HepG2 (cell line): ENCODE measurements around the gene GBP6. TPM values are rescaled to one million over a fixed set of nuclear protein-coding genes. Genes with fewer than 3 reads are reported as not detected.
A peak's percentile ranks its signal among the peaks of the same experiment; 100 is the strongest.

Source experiments
- DNMT1 ChIP-seq: sonication (generic); formaldehyde crosslinking; IDR thresholded peaks from 2 replicates; pipeline ENCODE4 v1.5.1; 2020; ENCODE audit warnings: mild to moderate bottlenecking, missing genetic modification reagents
- ELK4 ChIP-seq: sonication (generic); formaldehyde crosslinking; IDR thresholded peaks from 2 replicates; pipeline ENCODE4 v1.9.0; 2021; ENCODE audit warnings: missing genetic modification reagents, borderline replicate concordance
- IRF2 ChIP-seq: IDR thresholded peaks from 2 replicates; pipeline ENCODE4 v1.6.1; 2018; ENCODE audit warnings: missing genetic modification reagents, missing compliant biosample characterization
- KDM5B ChIP-seq: sonication (generic); formaldehyde crosslinking; IDR thresholded peaks from 2 replicates; pipeline ENCODE4 v1.4.0; 2020; ENCODE audit warnings: missing genetic modification reagents, mild to moderate bottlenecking, borderline replicate concordance
- KIAA2018 ChIP-seq: sonication (generic); formaldehyde crosslinking; IDR thresholded peaks from 2 replicates; pipeline ENCODE4 v1.5.0; 2020; ENCODE audit warnings: mild to moderate bottlenecking, missing genetic modification reagents, borderline replicate concordance
- MED13 ChIP-seq: sonication (generic); formaldehyde crosslinking; IDR thresholded peaks from 2 replicates; pipeline ENCODE4 v1.5.0; 2020; ENCODE audit warnings: missing genetic modification reagents
- PTBP1 ChIP-seq: fragments of 200-400 bp; formaldehyde crosslinking; IDR thresholded peaks from 2 replicates; pipeline ENCODE4 v1.6.1; 2018; ENCODE audit warnings: low read length, low read depth; ENCODE audit not compliant: poor library complexity, severe bottlenecking
- RFX1 ChIP-seq: fragments of 450-650 bp; IDR thresholded peaks from 2 replicates; pipeline ENCODE4 v1.6.1; 2017
- SRSF9 ChIP-seq: fragments of 200-400 bp; formaldehyde crosslinking; IDR thresholded peaks from 2 replicates; pipeline ENCODE4 v1.6.1; 2018; ENCODE audit warnings: borderline replicate concordance, mild to moderate bottlenecking, low read depth, low read length; ENCODE audit not compliant: insufficient read depth, poor library complexity, severe bottlenecking
- ZBTB20 ChIP-seq: sonication (generic); formaldehyde crosslinking; IDR thresholded peaks from 2 replicates; pipeline ENCODE4 v1.8.1; 2023; ENCODE audit warnings: missing genetic modification reagents, low read depth, mild to moderate bottlenecking, borderline replicate concordance
- ZBTB37 ChIP-seq: sonication (generic); formaldehyde crosslinking; IDR thresholded peaks from 2 replicates; pipeline ENCODE4 v1.4.0; 2020; ENCODE audit warnings: mild to moderate bottlenecking, missing genetic modification reagents
- ZFP36L1 ChIP-seq: sonication (generic); formaldehyde crosslinking; IDR thresholded peaks from 2 replicates; pipeline ENCODE4 v1.8.0; 2022; ENCODE audit warnings: mild to moderate bottlenecking, missing genetic modification reagents, moderate library complexity
- ZNF101 ChIP-seq: sonication (generic); formaldehyde crosslinking; IDR thresholded peaks from 2 replicates; pipeline ENCODE4 v1.4.0; 2020; ENCODE audit warnings: mild to moderate bottlenecking, low read depth, missing genetic modification reagents, borderline replicate concordance
- ZNF3 ChIP-seq: IDR thresholded peaks from 2 replicates; pipeline ENCODE4 v1.7.0; 2017; ENCODE audit warnings: inconsistent platforms
- ZNF350 ChIP-seq: sonication (generic); formaldehyde crosslinking; IDR thresholded peaks from 2 replicates; pipeline ENCODE4 v1.4.0; 2020; ENCODE audit warnings: mild to moderate bottlenecking, low read depth, missing genetic modification reagents, borderline replicate concordance
- ZNF354B ChIP-seq: sonication (generic); formaldehyde crosslinking; IDR thresholded peaks from 2 replicates; pipeline ENCODE4 v1.8.0; 2022; ENCODE audit warnings: mild to moderate bottlenecking, missing genetic modification reagents
- ZNF576 ChIP-seq: sonication (generic); formaldehyde crosslinking; IDR thresholded peaks from 2 replicates; pipeline ENCODE4 v1.4.0; 2020; ENCODE audit warnings: mild to moderate bottlenecking, missing genetic modification reagents
- ZNF749 ChIP-seq: sonication (generic); formaldehyde crosslinking; IDR thresholded peaks from 2 replicates; pipeline ENCODE4 v1.8.0; 2022; ENCODE audit warnings: mild to moderate bottlenecking, missing genetic modification reagents, moderate library complexity, borderline replicate concordance
- ZNF850 ChIP-seq: sonication (generic); formaldehyde crosslinking; conservative IDR thresholded peaks from 2 replicates; pipeline ENCODE4 v1.9.0; 2021; ENCODE audit warnings: mild to moderate bottlenecking, missing genetic modification reagents
- polyA plus RNA-seq, 8 experiments: library from polyadenylated mRNA; depleted of rRNA in 3 of 8; stranded (reverse) in 7 of 8; unstranded in 1 of 8; fragments of >200 nt; fragmentation: Illumina TruSeq in 4 of 8; extraction: Trizol in 4 of 8; gene quantifications; 2 replicates each; pipeline versions ENCODE4 v1.2.1 to v1.2.3, GENCODE V29; 2011 to 2016; ENCODE audit warnings: low read depth in 4 of 8, missing spikeins in 1 of 8, mixed read lengths in 1 of 8; ENCODE audit not compliant: insufficient read depth in 1 of 8
- total RNA-seq, 5 experiments: library from RNA; depleted of rRNA; stranded (reverse); fragments of >200 nt; fragmentation: Illumina TruSeq; extraction: Trizol; gene quantifications; 2 replicates each; pipeline ENCODE4 v1.2.3, GENCODE V29; 2016; ENCODE audit warnings: low read depth in 1 of 5

The GBP6 gene
- total and polyA plus RNA-seq, 2 of the 13 experiments (the other 11 are each of a cell fraction or from before 2014, with no cell fraction given) = not detected

GRCh38 chr1:89356658-89357400, 7.0 kb upstream of the GBP6 start (continued):
- TF ChIP-seq DNMT1 (CRISPR knock-in tag) (no peak), ZNF3 (peak; percentile 87), ZBTB37 (CRISPR knock-in tag) (no peak), PTBP1 (no peak), RFX1 (no peak), KIAA2018 (CRISPR knock-in tag) (no peak), KDM5B (no peak), ZNF350 (CRISPR knock-in tag) (no peak), MED13 (CRISPR knock-in tag) (no peak), ZNF850 (CRISPR knock-in tag) (no peak), ZNF354B (no peak), ELK4 (CRISPR knock-in tag) (no peak), SRSF9 (no peak), ZNF749 (no peak), ZBTB20 (CRISPR knock-in tag) (no peak), ZNF101 (CRISPR knock-in tag) (no peak), ZNF576 (CRISPR knock-in tag) (no peak), IRF2 (CRISPR knock-in tag) (0 out of 2 replicates have a peak, but pooled peaks have one; percentile 36), ZFP36L1 (CRISPR knock-in tag) (no peak)
